Measurements from ENCODE around the gene USP34. TPM values are rescaled to one million over a fixed set of nuclear protein-coding genes. Genes with fewer than 3 reads are reported as not detected.

The USP34 gene
- total RNA-seq, 1 experiment from 2014 or later = 91.4 TPM

DNA sequence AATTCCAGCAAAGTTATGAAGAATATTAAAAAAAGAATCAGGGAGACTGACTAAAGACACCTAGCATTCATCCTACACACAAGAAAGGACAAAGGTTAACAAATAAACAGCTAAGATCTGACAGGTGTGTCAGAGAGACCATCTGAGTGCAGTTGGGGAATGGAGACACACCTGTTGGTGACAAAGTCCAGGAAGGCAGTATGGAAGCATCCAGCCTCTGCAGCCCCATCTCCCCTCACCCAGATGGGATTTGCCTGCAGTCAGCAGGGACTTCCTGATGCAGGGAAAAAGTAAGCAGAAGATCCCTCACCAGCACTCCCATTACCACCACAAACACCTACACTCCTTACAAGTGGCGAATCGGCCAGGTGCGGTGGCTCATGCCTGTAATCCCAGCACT lies 37.9 kb downstream of the USP34 start:
- no peaks in the 10 kb centered on the region for H3K9me3 ChIP-seq (ENCODE audit: control insufficient read depth, insufficient read depth, low read depth, low read length)
- H3K4me1 ChIP-seq (ENCODE audit: control insufficient read depth, insufficient read depth, low read length) = peaks cover 22% of the 10 kb centered on the region
- TF ChIP-seq POLR2AphosphoS5 (IDR thresholded peaks at IDR 0.05; ENCODE audit: low read depth, low read length) = no peak
- TF ChIP-seq, protein P1, sequence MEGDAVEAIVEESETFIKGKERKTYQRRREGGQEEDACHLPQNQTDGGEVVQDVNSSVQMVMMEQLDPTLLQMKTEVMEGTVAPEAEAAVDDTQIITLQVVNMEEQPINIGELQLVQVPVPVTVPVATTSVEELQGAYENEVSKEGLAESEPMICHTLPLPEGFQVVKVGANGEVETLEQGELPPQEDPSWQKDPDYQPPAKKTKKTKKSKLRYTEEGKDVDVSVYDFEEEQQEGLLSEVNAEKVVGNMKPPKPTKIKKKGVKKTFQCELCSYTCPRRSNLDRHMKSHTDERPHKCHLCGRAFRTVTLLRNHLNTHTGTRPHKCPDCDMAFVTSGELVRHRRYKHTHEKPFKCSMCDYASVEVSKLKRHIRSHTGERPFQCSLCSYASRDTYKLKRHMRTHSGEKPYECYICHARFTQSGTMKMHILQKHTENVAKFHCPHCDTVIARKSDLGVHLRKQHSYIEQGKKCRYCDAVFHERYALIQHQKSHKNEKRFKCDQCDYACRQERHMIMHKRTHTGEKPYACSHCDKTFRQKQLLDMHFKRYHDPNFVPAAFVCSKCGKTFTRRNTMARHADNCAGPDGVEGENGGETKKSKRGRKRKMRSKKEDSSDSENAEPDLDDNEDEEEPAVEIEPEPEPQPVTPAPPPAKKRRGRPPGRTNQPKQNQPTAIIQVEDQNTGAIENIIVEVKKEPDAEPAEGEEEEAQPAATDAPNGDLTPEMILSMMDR (IDR thresholded peaks at IDR 0.05) = no peak
- TF ChIP-seq, protein P2, sequence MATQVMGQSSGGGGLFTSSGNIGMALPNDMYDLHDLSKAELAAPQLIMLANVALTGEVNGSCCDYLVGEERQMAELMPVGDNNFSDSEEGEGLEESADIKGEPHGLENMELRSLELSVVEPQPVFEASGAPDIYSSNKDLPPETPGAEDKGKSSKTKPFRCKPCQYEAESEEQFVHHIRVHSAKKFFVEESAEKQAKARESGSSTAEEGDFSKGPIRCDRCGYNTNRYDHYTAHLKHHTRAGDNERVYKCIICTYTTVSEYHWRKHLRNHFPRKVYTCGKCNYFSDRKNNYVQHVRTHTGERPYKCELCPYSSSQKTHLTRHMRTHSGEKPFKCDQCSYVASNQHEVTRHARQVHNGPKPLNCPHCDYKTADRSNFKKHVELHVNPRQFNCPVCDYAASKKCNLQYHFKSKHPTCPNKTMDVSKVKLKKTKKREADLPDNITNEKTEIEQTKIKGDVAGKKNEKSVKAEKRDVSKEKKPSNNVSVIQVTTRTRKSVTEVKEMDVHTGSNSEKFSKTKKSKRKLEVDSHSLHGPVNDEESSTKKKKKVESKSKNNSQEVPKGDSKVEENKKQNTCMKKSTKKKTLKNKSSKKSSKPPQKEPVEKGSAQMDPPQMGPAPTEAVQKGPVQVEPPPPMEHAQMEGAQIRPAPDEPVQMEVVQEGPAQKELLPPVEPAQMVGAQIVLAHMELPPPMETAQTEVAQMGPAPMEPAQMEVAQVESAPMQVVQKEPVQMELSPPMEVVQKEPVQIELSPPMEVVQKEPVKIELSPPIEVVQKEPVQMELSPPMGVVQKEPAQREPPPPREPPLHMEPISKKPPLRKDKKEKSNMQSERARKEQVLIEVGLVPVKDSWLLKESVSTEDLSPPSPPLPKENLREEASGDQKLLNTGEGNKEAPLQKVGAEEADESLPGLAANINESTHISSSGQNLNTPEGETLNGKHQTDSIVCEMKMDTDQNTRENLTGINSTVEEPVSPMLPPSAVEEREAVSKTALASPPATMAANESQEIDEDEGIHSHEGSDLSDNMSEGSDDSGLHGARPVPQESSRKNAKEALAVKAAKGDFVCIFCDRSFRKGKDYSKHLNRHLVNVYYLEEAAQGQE (IDR thresholded peaks at IDR 0.05; ENCODE audit: insufficient read depth in 1 of 2, low read depth in 2 of 2, low read length in 1 of 2) = no peak
- TF ChIP-seq TCF7L2 (IDR thresholded peaks at IDR 0.05; ENCODE audit: low read depth, low read length) = no peak
- no peak for TF ChIP-seq SIN3A (IDR thresholded peaks at IDR 0.05; ENCODE audit: borderline replicate concordance, insufficient read depth, low read depth, low read length)
- in situ Hi-C loops (cut with HindIII; ENCODE audit: low pct_unique_long_range_greater_than_20kb, low sequenced_read_pairs) = no loop called here
- DNase-seq (ENCODE audit: low read depth, low spot score) (no peak), ATAC-seq (no peak)
- intact Hi-C loops (cut with micrococcal nuclease; ENCODE audit: unreplicated experiment) = no loop called here
- no TSS peak for BruUV-seq (replicated peaks)
- no peak overlapping the region for H3K4me3 ChIP-seq (ENCODE audit: low read depth in 2 of 2, low read length in 2 of 2)
- POLR2A ChIA-PET = interaction anchor here (0.5 kb wide), 1 partner anchor 14 kb away, joined by 4 read pairs; no protein-coding TSS in a partner anchor
- no peak overlapping the region for H3K27ac ChIP-seq (ENCODE audit: low read length)
- CTCF ChIA-PET = interaction anchor here (0.6 kb wide), 1 partner anchor 607 kb away, joined by 3 read pairs; no protein-coding TSS in a partner anchor
- H3K27me3 ChIP-seq (ENCODE audit: control insufficient read depth, insufficient read depth, low read length) = no peaks in the 10 kb centered on the region
- H3K36me3 ChIP-seq (ENCODE audit: control insufficient read depth, insufficient read depth, low read length) = no peaks in the 10 kb centered on the region

DNA sequence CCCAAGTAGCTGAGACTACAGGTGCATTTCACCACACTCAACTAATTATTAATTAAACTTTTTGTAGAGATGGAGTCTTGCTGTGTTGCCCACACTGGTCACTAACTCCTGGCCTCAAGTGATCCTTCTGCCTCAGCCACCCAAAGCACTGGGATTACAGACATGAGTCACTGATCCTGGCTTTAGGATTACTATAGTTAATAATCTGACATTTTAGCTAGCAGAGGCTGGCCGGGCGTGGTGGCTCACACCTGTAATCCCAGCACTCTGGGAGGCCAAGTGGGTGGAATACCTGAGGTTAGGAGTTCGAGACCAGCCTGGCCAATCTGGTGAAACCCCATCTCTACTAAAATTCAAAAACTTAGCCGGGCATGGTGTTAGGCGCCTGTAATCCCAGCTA lies 39.5 kb downstream of the USP34 start:
- in situ Hi-C loops (cut with HindIII; ENCODE audit: low pct_unique_long_range_greater_than_20kb, low sequenced_read_pairs) = no loop called here
- POLR2A ChIA-PET = interaction anchor here (0.7 kb wide), 1 partner anchor 77 kb away, joined by 3 read pairs; no protein-coding TSS in a partner anchor

More for the DNA sequence above, 39.5 kb downstream of the USP34 start:
- DNase-seq (ENCODE audit: low read depth, low spot score) (no peak), ATAC-seq (no peak)
- H3K27me3 ChIP-seq (ENCODE audit: control insufficient read depth, insufficient read depth, low read length) = no peaks in the 10 kb centered on the region
- no peak overlapping the region for H3K27ac ChIP-seq (ENCODE audit: low read length)
- BruUV-seq (replicated peaks) = no TSS peak
- CTCF ChIA-PET = no interaction called here
- no peaks in the 10 kb centered on the region for H3K9me3 ChIP-seq (ENCODE audit: control insufficient read depth, insufficient read depth, low read depth, low read length)
- no peak for TF ChIP-seq SIN3A (IDR thresholded peaks at IDR 0.05; ENCODE audit: borderline replicate concordance, insufficient read depth, low read depth, low read length)
- TF ChIP-seq, protein P1 (IDR thresholded peaks at IDR 0.05) = no peak
- TF ChIP-seq TCF7L2 (IDR thresholded peaks at IDR 0.05; ENCODE audit: low read depth, low read length) = no peak
- TF ChIP-seq, protein P2 (IDR thresholded peaks at IDR 0.05; ENCODE audit: insufficient read depth in 1 of 2, low read depth in 2 of 2, low read length in 1 of 2) = no peak
- intact Hi-C loops (cut with micrococcal nuclease; ENCODE audit: unreplicated experiment) = no loop called here
- H3K4me3 ChIP-seq (ENCODE audit: low read depth in 2 of 2, low read length in 2 of 2) = no peak overlapping the region
- H3K36me3 ChIP-seq (ENCODE audit: control insufficient read depth, insufficient read depth, low read length) = no peaks in the 10 kb centered on the region
- peaks cover 15% of the 10 kb centered on the region for H3K4me1 ChIP-seq (ENCODE audit: control insufficient read depth, insufficient read depth, low read length)
